HS-5 (cell line): Measurements from ENCODE around the gene GJB1.
"Not testable (repeated sequence)": the region's sequence is repeated elsewhere in the genome, so short reads cannot be mapped to it uniquely, and the experiment has no call there.

Source experiments
- DNase-seq: peaks from one replicate; pipeline ENCODE4 v3.0.0-alpha.2; 2012; ENCODE audit warnings: low read depth

The GJB1 gene

GRCh38 chrX:71222929-71223328, at the start of gene GJB1:
TSS of gene GJB1 (plus strand) at chrX:71223224. CDS start at chrX:71223708, 484 bp downstream.
- no peak for DNase-seq

- DNase-seq, result no peak
These were observed 49.6 kb upstream of the GJB1 start for GRCh38 chrX:71173440-71173839.

GRCh38 chrX:71174795-71175194, 48.2 kb upstream of the GJB1 start:
- no peak for DNase-seq

- DNase-seq, result no peak
These were observed 47.5 kb upstream of the GJB1 start for GRCh38 chrX:71175531-71175930.

- DNase-seq, result no peak
These were observed 45.7 kb upstream of the GJB1 start for GRCh38 chrX:71177327-71177726.

- DNase-seq, result peak; percentile 18
These were observed 44.1 kb upstream of the GJB1 start for GRCh38 chrX:71178908-71179307.

- not testable (repeated sequence) for DNase-seq
These were observed 42.3 kb upstream of the GJB1 start for GRCh38 chrX:71180579-71181265.

- DNase-seq, result no peak
These were observed 41.5 kb upstream of the GJB1 start for GRCh38 chrX:71181558-71181909.

GRCh38 chrX:71181910-71182799, 40.9 kb upstream of the GJB1 start:
- DNase-seq, result peak; percentile 80

GRCh38 chrX:71182871-71183270, 40.2 kb upstream of the GJB1 start:
- no peak for DNase-seq

- DNase-seq, result no peak
These were observed 39.7 kb upstream of the GJB1 start for GRCh38 chrX:71183341-71183740.

GRCh38 chrX:71184092-71184491, 38.9 kb upstream of the GJB1 start:
- no peak for DNase-seq

GRCh38 chrX:71184803-71185495, 38.1 kb upstream of the GJB1 start:
- no peak for DNase-seq

GRCh38 chrX:71191248-71191647, 31.8 kb upstream of the GJB1 start:
- no peak for DNase-seq

GRCh38 chrX:71195964-71196649, 26.9 kb upstream of the GJB1 start:
- DNase-seq, result no peak

- no peak for DNase-seq
These were observed 25.0 kb upstream of the GJB1 start for GRCh38 chrX:71198066-71198465.

GRCh38 chrX:71199252-71200008, 23.6 kb upstream of the GJB1 start:
- DNase-seq, result no peak

- peak; percentile 37 for DNase-seq
These were observed 12.2 kb upstream of the GJB1 start for GRCh38 chrX:71210816-71211215.

GRCh38 chrX:71212536-71212935, 10.5 kb upstream of the GJB1 start:
- no peak for DNase-seq

GRCh38 chrX:71214152-71214551, 8.9 kb upstream of the GJB1 start:
- no peak for DNase-seq

- no peak for DNase-seq
These were observed 8.3 kb upstream of the GJB1 start for GRCh38 chrX:71214604-71215337.
